H1 (cell line): ENCODE data around the gene TBC1D2. TPM values are rescaled to one million over a fixed set of nuclear protein-coding genes. Genes with fewer than 3 reads are reported as not detected.

ENCODE experiments used
- E2F6 ChIP-seq: IDR thresholded peaks from 2 replicates; pipeline ENCODE4 v1.6.1; 2012; ENCODE audit warnings: inconsistent platforms
- SP4 ChIP-seq: IDR thresholded peaks from 2 replicates; pipeline ENCODE4 v1.6.1; 2012; ENCODE audit warnings: low read length, inconsistent platforms
- polyA plus RNA-seq, 7 experiments: library from polyadenylated mRNA; depleted of rRNA in 3 of 7; stranded (reverse) in 5 of 7; unstranded in 2 of 7; fragments of >200 nt in 5 of 7; fragments of 200-250 nt in 2 of 7; gene quantifications; 1 replicate in 5 of 7; 2 replicates in 1 of 7; 4 replicates in 1 of 7; pipeline versions ENCODE4 v1.2.1 to v1.2.3, GENCODE V29; 2011 to 2013; ENCODE audit warnings: missing spikeins in 2 of 7, mixed read lengths in 2 of 7
- total RNA-seq: library from RNA; stranded (reverse); fragmentation: NEBNext Ultra II Directional; extraction: Animal tissue kit (Norgen Biotek cat#: 25700); gene quantifications from 2 replicates; pipeline ENCODE4 v1.2.1, GENCODE V29; 2021
- TF ChIP-seq, protein P1 (sequence below): fragments of 300-600 bp; sonication (generic); IDR thresholded peaks from 2 replicates; pipeline ENCODE4 v1.7.1; 2012; ENCODE audit warnings: low read length, moderate library complexity, mild to moderate bottlenecking, inconsistent platforms; ENCODE audit not compliant: insufficient replicate concordance

The TBC1D2 gene
- total and polyA plus RNA-seq, 2 of the 8 experiments (the other 6 are each of a cell fraction or from before 2014, with no cell fraction given): 7.4 TPM

- TF ChIP-seq, protein P1, sequence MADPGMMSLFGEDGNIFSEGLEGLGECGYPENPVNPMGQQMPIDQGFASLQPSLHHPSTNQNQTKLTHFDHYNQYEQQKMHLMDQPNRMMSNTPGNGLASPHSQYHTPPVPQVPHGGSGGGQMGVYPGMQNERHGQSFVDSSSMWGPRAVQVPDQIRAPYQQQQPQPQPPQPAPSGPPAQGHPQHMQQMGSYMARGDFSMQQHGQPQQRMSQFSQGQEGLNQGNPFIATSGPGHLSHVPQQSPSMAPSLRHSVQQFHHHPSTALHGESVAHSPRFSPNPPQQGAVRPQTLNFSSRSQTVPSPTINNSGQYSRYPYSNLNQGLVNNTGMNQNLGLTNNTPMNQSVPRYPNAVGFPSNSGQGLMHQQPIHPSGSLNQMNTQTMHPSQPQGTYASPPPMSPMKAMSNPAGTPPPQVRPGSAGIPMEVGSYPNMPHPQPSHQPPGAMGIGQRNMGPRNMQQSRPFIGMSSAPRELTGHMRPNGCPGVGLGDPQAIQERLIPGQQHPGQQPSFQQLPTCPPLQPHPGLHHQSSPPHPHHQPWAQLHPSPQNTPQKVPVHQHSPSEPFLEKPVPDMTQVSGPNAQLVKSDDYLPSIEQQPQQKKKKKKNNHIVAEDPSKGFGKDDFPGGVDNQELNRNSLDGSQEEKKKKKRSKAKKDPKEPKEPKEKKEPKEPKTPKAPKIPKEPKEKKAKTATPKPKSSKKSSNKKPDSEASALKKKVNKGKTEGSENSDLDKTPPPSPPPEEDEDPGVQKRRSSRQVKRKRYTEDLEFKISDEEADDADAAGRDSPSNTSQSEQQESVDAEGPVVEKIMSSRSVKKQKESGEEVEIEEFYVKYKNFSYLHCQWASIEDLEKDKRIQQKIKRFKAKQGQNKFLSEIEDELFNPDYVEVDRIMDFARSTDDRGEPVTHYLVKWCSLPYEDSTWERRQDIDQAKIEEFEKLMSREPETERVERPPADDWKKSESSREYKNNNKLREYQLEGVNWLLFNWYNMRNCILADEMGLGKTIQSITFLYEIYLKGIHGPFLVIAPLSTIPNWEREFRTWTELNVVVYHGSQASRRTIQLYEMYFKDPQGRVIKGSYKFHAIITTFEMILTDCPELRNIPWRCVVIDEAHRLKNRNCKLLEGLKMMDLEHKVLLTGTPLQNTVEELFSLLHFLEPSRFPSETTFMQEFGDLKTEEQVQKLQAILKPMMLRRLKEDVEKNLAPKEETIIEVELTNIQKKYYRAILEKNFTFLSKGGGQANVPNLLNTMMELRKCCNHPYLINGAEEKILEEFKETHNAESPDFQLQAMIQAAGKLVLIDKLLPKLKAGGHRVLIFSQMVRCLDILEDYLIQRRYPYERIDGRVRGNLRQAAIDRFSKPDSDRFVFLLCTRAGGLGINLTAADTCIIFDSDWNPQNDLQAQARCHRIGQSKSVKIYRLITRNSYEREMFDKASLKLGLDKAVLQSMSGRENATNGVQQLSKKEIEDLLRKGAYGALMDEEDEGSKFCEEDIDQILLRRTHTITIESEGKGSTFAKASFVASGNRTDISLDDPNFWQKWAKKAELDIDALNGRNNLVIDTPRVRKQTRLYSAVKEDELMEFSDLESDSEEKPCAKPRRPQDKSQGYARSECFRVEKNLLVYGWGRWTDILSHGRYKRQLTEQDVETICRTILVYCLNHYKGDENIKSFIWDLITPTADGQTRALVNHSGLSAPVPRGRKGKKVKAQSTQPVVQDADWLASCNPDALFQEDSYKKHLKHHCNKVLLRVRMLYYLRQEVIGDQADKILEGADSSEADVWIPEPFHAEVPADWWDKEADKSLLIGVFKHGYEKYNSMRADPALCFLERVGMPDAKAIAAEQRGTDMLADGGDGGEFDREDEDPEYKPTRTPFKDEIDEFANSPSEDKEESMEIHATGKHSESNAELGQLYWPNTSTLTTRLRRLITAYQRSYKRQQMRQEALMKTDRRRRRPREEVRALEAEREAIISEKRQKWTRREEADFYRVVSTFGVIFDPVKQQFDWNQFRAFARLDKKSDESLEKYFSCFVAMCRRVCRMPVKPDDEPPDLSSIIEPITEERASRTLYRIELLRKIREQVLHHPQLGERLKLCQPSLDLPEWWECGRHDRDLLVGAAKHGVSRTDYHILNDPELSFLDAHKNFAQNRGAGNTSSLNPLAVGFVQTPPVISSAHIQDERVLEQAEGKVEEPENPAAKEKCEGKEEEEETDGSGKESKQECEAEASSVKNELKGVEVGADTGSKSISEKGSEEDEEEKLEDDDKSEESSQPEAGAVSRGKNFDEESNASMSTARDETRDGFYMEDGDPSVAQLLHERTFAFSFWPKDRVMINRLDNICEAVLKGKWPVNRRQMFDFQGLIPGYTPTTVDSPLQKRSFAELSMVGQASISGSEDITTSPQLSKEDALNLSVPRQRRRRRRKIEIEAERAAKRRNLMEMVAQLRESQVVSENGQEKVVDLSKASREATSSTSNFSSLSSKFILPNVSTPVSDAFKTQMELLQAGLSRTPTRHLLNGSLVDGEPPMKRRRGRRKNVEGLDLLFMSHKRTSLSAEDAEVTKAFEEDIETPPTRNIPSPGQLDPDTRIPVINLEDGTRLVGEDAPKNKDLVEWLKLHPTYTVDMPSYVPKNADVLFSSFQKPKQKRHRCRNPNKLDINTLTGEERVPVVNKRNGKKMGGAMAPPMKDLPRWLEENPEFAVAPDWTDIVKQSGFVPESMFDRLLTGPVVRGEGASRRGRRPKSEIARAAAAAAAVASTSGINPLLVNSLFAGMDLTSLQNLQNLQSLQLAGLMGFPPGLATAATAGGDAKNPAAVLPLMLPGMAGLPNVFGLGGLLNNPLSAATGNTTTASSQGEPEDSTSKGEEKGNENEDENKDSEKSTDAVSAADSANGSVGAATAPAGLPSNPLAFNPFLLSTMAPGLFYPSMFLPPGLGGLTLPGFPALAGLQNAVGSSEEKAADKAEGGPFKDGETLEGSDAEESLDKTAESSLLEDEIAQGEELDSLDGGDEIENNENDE: no peak
- TF ChIP-seq E2F6: no peak
- TF ChIP-seq SP4: no peak
- TF ChIP-seq, all 59 proteins: peak for 0
Measured at GRCh38 chr9:98264516-98264915, 9.1 kb upstream of the TBC1D2 start (continued).
